H1 (cell line): ENCODE data around the gene OPN3. TPM values are rescaled to one million over a fixed set of nuclear protein-coding genes. Genes with fewer than 3 reads are reported as not detected.
A peak's percentile ranks its signal among the peaks of the same experiment; 100 is the strongest.

Experiments
- CTCF ChIA-PET: fragments of 300-600 bp; sonication (Branson Sonifier 250); formaldehyde crosslinking; loops from one replicate; lab custom pipeline; 2021; ENCODE audit not compliant: partially characterized antibody; lab: Charles Lee
- POLR2A ChIA-PET: fragments of 300-600 bp; sonication (Branson Sonifier 250); formaldehyde crosslinking; loops from one replicate; lab custom pipeline; 2021; ENCODE audit warnings: inconsistent platforms; ENCODE audit not compliant: partially characterized antibody; lab: Charles Lee
- DNase-seq, 2 experiments: peaks; one replicate each; pipeline versions ENCODE4 v3.0.0 to v3.0.0-alpha.2; 2010 to 2022; ENCODE audit warnings: low spot score in 2 of 2, low read depth in 1 of 2, mixed read lengths in 1 of 2
- FAIRE-seq: peaks from 2 replicates; lab custom pipeline; 2011; peaks lifted over from hg19 to GRCh38; lab: Jason Lieb, UNC
- H2AFZ ChIP-seq: 2 replicates; pipeline ENCODE4 v1.8.1; 2012; ENCODE audit warnings: low read length, inconsistent platforms
- H2AK5ac ChIP-seq: 2 replicates; pipeline ENCODE4 v1.6.1; 2013; ENCODE audit warnings: low read depth, low read length
- H2BK120ac ChIP-seq: replicated peaks from 2 replicates; pipeline ENCODE3; 2013; ENCODE audit warnings: low read depth, low read length, inconsistent platforms
- H2BK12ac ChIP-seq: 2 replicates; pipeline ENCODE4 v1.6.1; 2013; ENCODE audit warnings: low read depth, low read length
- H2BK15ac ChIP-seq: 2 replicates; pipeline ENCODE4 v1.6.1; 2013; ENCODE audit warnings: low read length
- H2BK20ac ChIP-seq: 2 replicates; pipeline ENCODE4 v1.6.1; 2013; ENCODE audit warnings: low read length
- H2BK5ac ChIP-seq: 2 replicates; pipeline ENCODE4 v1.6.1; 2013; ENCODE audit warnings: low read depth, low read length
- H3K14ac ChIP-seq: 2 replicates; pipeline ENCODE4 v1.6.1; 2013; ENCODE audit warnings: inconsistent platforms; ENCODE audit not compliant: insufficient read length
- H3K18ac ChIP-seq: 2 replicates; pipeline ENCODE4 v1.6.1; 2013; ENCODE audit warnings: low read length; ENCODE audit errors: extremely low read depth
- H3K23ac ChIP-seq: 2 replicates; pipeline ENCODE4 v1.6.1; 2013; ENCODE audit warnings: inconsistent platforms; ENCODE audit not compliant: insufficient read length
- H3K23me2 ChIP-seq: 2 replicates; pipeline ENCODE4 v1.6.1; 2013; ENCODE audit warnings: low read depth, low read length
- H3K27ac ChIP-seq: 2 replicates; pipeline ENCODE4 v1.6.1; 2011; ENCODE audit warnings: low read depth, low read length, inconsistent platforms
- H3K27me3 ChIP-seq, 4 experiments: replicated peaks in 1 of 4; 1 replicate in 1 of 4; 2 replicates in 3 of 4; pipeline versions ENCODE4 v1.6.1 to v1.8.1; 2011 to 2013; ENCODE audit warnings: low read length in 3 of 4, mild to moderate bottlenecking in 3 of 4, inconsistent platforms in 2 of 4, mixed read lengths in 2 of 4, moderate library complexity in 1 of 4; ENCODE audit not compliant: control insufficient read depth in 3 of 4, insufficient read depth in 3 of 4; ENCODE audit errors: extremely low read depth in 1 of 4
- H3K36me3 ChIP-seq, 4 experiments: 2 replicates each; pipeline versions ENCODE4 v1.6.1 to v1.8.1; 2011 to 2013; ENCODE audit warnings: mild to moderate bottlenecking in 4 of 4, low read length in 3 of 4, moderate library complexity in 2 of 4, control low read depth in 1 of 4, inconsistent platforms in 1 of 4; ENCODE audit not compliant: insufficient read depth in 4 of 4, control insufficient read depth in 2 of 4
- H3K4ac ChIP-seq: replicated peaks from 2 replicates; pipeline ENCODE3; 2013; ENCODE audit warnings: low read length, low read depth, mixed read lengths, inconsistent platforms; ENCODE audit not compliant: insufficient read length
- H3K4me1 ChIP-seq, 4 experiments: replicated peaks in 1 of 4; 1 replicate in 1 of 4; 2 replicates in 3 of 4; pipeline versions ENCODE4 v1.6.1 to v1.8.1; 2011 to 2013; ENCODE audit warnings: low read length in 3 of 4, inconsistent platforms in 2 of 4, mixed read lengths in 1 of 4; ENCODE audit not compliant: insufficient read depth in 4 of 4, control insufficient read depth in 3 of 4
- H3K4me2 ChIP-seq, 2 experiments: 2 replicates each; pipeline versions ENCODE4 v1.6.1 to v1.8.1; 2011 to 2013; ENCODE audit warnings: low read depth in 2 of 2, low read length in 2 of 2, control low read depth in 1 of 2, inconsistent platforms in 1 of 2, mild to moderate bottlenecking in 1 of 2; ENCODE audit not compliant: insufficient read depth in 1 of 2
- H3K4me3 ChIP-seq, 4 experiments: fragments of 200-600, 300-600 bp in 1 of 4; sonication (generic), shearing (Covaris generic), sonication (Bioruptor Twin) in 1 of 4; 2 replicates each; pipeline versions ENCODE4 v1.5.1 to v1.8.1; 2011 to 2016; ENCODE audit warnings: low read length in 4 of 4, low read depth in 3 of 4, control low read depth in 2 of 4, inconsistent platforms in 2 of 4, mild to moderate bottlenecking in 2 of 4, mixed read lengths in 1 of 4, moderate library complexity in 1 of 4; ENCODE audit not compliant: insufficient read depth in 2 of 4; ENCODE audit errors: extremely low read depth in 1 of 4
- H3K56ac ChIP-seq: replicated peaks from 2 replicates; pipeline ENCODE3; 2013; ENCODE audit warnings: low read depth, mild to moderate bottlenecking, mixed read lengths, low read length, inconsistent platforms; ENCODE audit not compliant: insufficient read length
- H3K79me1 ChIP-seq: 2 replicates; pipeline ENCODE4 v1.6.1; 2013; ENCODE audit warnings: low read depth, low read length, control low read depth
- H3K79me2 ChIP-seq, 2 experiments: 2 replicates each; pipeline versions ENCODE4 v1.6.1 to v1.8.1; 2012 to 2013; ENCODE audit warnings: low read length in 2 of 2, mild to moderate bottlenecking in 2 of 2, inconsistent platforms in 1 of 2; ENCODE audit not compliant: insufficient read depth in 2 of 2, control insufficient read depth in 1 of 2
- H3K9ac ChIP-seq, 4 experiments: replicated peaks in 1 of 4; 1 replicate in 1 of 4; 2 replicates in 3 of 4; pipeline versions ENCODE4 v1.6.1 to v1.8.1; 2011 to 2013; ENCODE audit warnings: low read depth in 3 of 4, low read length in 3 of 4, control low read depth in 2 of 4, mild to moderate bottlenecking in 2 of 4, moderate library complexity in 2 of 4, inconsistent platforms in 1 of 4; ENCODE audit errors: extremely low read depth in 1 of 4
- H3K9me3 ChIP-seq, 2 experiments: 2 replicates each; pipeline versions ENCODE4 v1.6.1 to v1.8.1; 2012 to 2013; ENCODE audit warnings: mild to moderate bottlenecking in 2 of 2, moderate library complexity in 2 of 2, control low read depth in 1 of 2, inconsistent platforms in 1 of 2, low read depth in 1 of 2, low read length in 1 of 2, mixed read lengths in 1 of 2; ENCODE audit not compliant: insufficient read depth in 2 of 2
- H4K20me1 ChIP-seq, 2 experiments: replicated peaks in 1 of 2; 2 replicates each; pipeline versions ENCODE3 to v1.8.1; 2011 to 2013; ENCODE audit warnings: inconsistent platforms in 2 of 2, low read length in 2 of 2, mild to moderate bottlenecking in 1 of 2; ENCODE audit not compliant: insufficient read depth in 2 of 2, control insufficient read depth in 1 of 2
- H4K5ac ChIP-seq: 2 replicates; pipeline ENCODE4 v1.6.1; 2013; ENCODE audit warnings: low read length, low read depth, mixed read lengths, inconsistent platforms; ENCODE audit not compliant: insufficient read length
- H4K8ac ChIP-seq: 2 replicates; pipeline ENCODE4 v1.8.0; 2013; ENCODE audit warnings: mild to moderate bottlenecking, moderate library complexity, low read length, inconsistent platforms; ENCODE audit not compliant: insufficient read depth; ENCODE audit errors: extremely low read depth
- H4K91ac ChIP-seq: replicated peaks from 2 replicates; pipeline ENCODE3; 2013; ENCODE audit warnings: low read length, mixed read lengths, inconsistent platforms; ENCODE audit not compliant: insufficient read length
- ATF3 ChIP-seq: IDR thresholded peaks from 2 replicates; pipeline ENCODE4 v1.6.1; 2011; ENCODE audit warnings: low read depth, mild to moderate bottlenecking, low read length; ENCODE audit not compliant: insufficient read depth
- BCL11A ChIP-seq, 2 experiments: IDR thresholded peaks; one replicate each; pipeline ENCODE4 v1.6.1; 2011; ENCODE audit warnings: low read depth in 2 of 2, low read length in 2 of 2, mild to moderate bottlenecking in 2 of 2
- CBX5 ChIP-seq: fragments of 300-800, 300-1000 bp; sonication (generic); IDR thresholded peaks from 2 replicates; pipeline ENCODE4 v1.7.1; 2016; ENCODE audit warnings: antibody characterized with exemption, low read length, low read depth
- CTBP2 ChIP-seq: IDR thresholded peaks from 2 replicates; pipeline ENCODE4 v1.7.0; 2011; ENCODE audit warnings: borderline replicate concordance, mild to moderate bottlenecking, moderate library complexity, mixed read lengths, low read length; ENCODE audit not compliant: insufficient read depth, insufficient read length
- JUND ChIP-seq: IDR thresholded peaks from 2 replicates; pipeline ENCODE4 v1.6.1; 2011; ENCODE audit warnings: mild to moderate bottlenecking, improper control_type of control experiment, low read length
- SP1 ChIP-seq: IDR thresholded peaks from 2 replicates; pipeline ENCODE4 v1.6.1; 2011; ENCODE audit warnings: low read depth, low read length
- SRF ChIP-seq: IDR thresholded peaks from 2 replicates; pipeline ENCODE4 v1.6.1; 2011; ENCODE audit warnings: mild to moderate bottlenecking, low read depth, low read length, moderate library complexity
- SUZ12 ChIP-seq: fragments of 200-600 bp; sonication (generic); IDR thresholded peaks from 2 replicates; pipeline ENCODE4 v1.6.1; 2012; ENCODE audit warnings: mild to moderate bottlenecking, inconsistent platforms, low read length, moderate library complexity, mixed read lengths
- TAF7 ChIP-seq: optimal IDR thresholded peaks from 2 replicates; pipeline ENCODE3; 2011; ENCODE audit warnings: low read depth, mild to moderate bottlenecking, inconsistent platforms, low read length, moderate library complexity, borderline replicate concordance
- YY1 ChIP-seq: IDR thresholded peaks from 2 replicates; pipeline ENCODE4 v1.6.1; 2011; ENCODE audit warnings: low read depth, mild to moderate bottlenecking, low read length
- ZNF274 ChIP-seq: IDR thresholded peaks from 2 replicates; pipeline ENCODE4 v1.7.0; 2012; ENCODE audit warnings: low read length, borderline replicate concordance; ENCODE audit errors: extremely low read depth
- WGBS, 2 experiments: shearing (Covaris generic) in 1 of 2; methylation state at CpG; one replicate each; pipeline versions ENCODE4 v1.1.6 to v1.1.7; 2013 to 2015; ENCODE audit warnings: low lambda C conversion rate in 2 of 2, mixed read lengths in 2 of 2, inconsistent platforms in 1 of 2, low coverage in 1 of 2, missing lambda C conversion rate in 1 of 2; ENCODE audit not compliant: insufficient replicate concordance in 2 of 2, insufficient coverage in 1 of 2, insufficient read length in 1 of 2; ENCODE audit errors: extremely low coverage in 1 of 2, missing lambda C conversion rate in 1 of 2; 5-methylcytosine and 5-hydroxymethylcytosine counted together
- polyA plus RNA-seq, 7 experiments: library from polyadenylated mRNA; depleted of rRNA in 3 of 7; stranded (reverse) in 5 of 7; unstranded in 2 of 7; fragments of >200 nt in 5 of 7; fragments of 200-250 nt in 2 of 7; gene quantifications; 1 replicate in 5 of 7; 2 replicates in 1 of 7; 4 replicates in 1 of 7; pipeline versions ENCODE4 v1.2.1 to v1.2.3, GENCODE V29; 2011 to 2013; ENCODE audit warnings: missing spikeins in 2 of 7, mixed read lengths in 2 of 7
- total RNA-seq: library from RNA; stranded (reverse); fragmentation: NEBNext Ultra II Directional; extraction: Animal tissue kit (Norgen Biotek cat#: 25700); gene quantifications from 2 replicates; pipeline ENCODE4 v1.2.1, GENCODE V29; 2021

Gene OPN3
- total and polyA plus RNA-seq, 2 of the 8 experiments (the other 6 are each of a cell fraction or from before 2014, with no cell fraction given): 8.8 to 19.4 TPM

DNA sequence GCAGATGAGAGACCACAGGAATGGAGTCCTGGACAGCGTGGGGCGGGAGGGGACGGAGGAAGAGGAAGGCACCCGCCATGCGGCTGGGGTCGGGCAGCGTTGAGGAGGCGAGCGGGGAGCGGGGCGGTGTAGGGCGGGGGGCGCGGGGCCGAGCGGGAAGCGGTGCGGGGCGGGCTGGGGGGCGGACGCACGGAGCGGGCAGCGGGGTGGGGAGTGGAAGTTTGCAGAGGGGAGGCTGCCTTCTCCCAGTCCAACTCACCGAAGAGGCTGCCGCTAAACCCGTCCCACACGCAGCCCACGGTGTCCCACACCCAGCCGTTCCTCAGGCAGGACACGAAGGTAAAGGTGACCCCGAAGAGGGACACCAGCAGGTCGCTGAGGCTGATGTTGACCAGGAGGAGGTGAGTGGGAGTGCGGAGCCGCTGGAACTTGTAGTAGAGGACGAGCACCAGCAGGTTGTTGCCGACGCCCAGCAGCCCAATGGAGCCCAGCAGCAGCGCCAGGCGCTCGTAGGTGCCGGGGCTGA is 483 bp downstream of the OPN3 start:
- Histone ChIP-seq H2BK5ac (peak overlapping the region; percentile 95), H3K27ac (peak overlapping the region; percentile 91), H2BK12ac (no peak overlapping the region), H2AK5ac (no peak overlapping the region), H4K5ac (peak overlapping the region; percentile 94), H2AFZ (peak overlapping the region; percentile 76; the same call in 1 of the 2 replicates), H3K4ac (peak overlapping the region; percentile 95), H3K18ac (peak overlapping the region; percentile 98), H2BK120ac (peak overlapping the region; percentile 71), H3K23me2 (peaks cover 4% of the 10 kb centered on the region; the same call in 1 of the 2 replicates), H2BK20ac (no peak overlapping the region), H3K56ac (peak overlapping the region; percentile 88), H3K14ac (peak overlapping the region; percentile 82), H4K91ac (peak overlapping the region; percentile 96), H3K27me3 (no peaks in the 10 kb centered on the region; a peak in 1 of 7 replicates), H3K79me2 (peaks cover 3 to 50% of the 10 kb centered on the region in 2 experiments; a peak in 3 of 4 replicates), H3K4me1 (peaks cover 0 to 7% (median 3%) of the 10 kb centered on the region in 4 experiments; a peak in 5 of 7 replicates), H4K20me1 (peaks cover 0 to 10% of the 10 kb centered on the region in 2 experiments), H3K9ac (peak overlapping the region; percentile 88 to 97 (median 94)), H4K8ac (peak overlapping the region; percentile 86), H2BK15ac (0 out of 2 replicates have a peak overlapping the region, but pooled peaks have one; percentile 29), H3K4me3 (peak overlapping the region; percentile 96 to 100 (median 98)), H3K79me1 (peaks cover 3% of the 10 kb centered on the region; the same call in 1 of the 2 replicates), H3K4me2 (peak overlapping the region; percentile 71 to 76), H3K23ac (no peak overlapping the region), H3K36me3 (peaks cover 0 to 16% (median 6%) of the 10 kb centered on the region in 4 experiments; a peak in 6 of 8 replicates), H3K9me3 (peaks cover 0 to 6% of the 10 kb centered on the region in 2 experiments; a peak in 1 of 4 replicates)
- ChIA-PET CTCF (interaction anchor here (1.2 to 2.0 kb wide), 2 partner anchors 12 to 29 kb away, joined by 3 to 6 read pairs; no protein-coding TSS in a partner anchor), POLR2A (interaction anchor here (0.6 to 1.1 kb wide), 3 partner anchors 17 to 758 kb away, joined by 3 read pairs; no protein-coding TSS in a partner anchor)
- FAIRE-seq (no peak), DNase-seq (peak in 1 of 2 experiments; percentile 69)
- WGBS, 2 experiments: 1% methylated on average over 14 of the region's 42 CpGs; no CpG with 5 or more reads in 1 of the 2 experiments
- no peak for TF ChIP-seq ZNF274
- TF ChIP-seq SUZ12: no peak
- TF ChIP-seq CTBP2: no peak
- TF ChIP-seq TAF7: no peak
- TF ChIP-seq YY1: 0 out of 2 replicates have a peak, but pooled peaks have one; percentile 10
- TF ChIP-seq SP1: no peak
- no peak for TF ChIP-seq BCL11A (IDR thresholded peaks at IDR 0.05; ENCODE audit: low read depth in 2 of 2, low read length in 2 of 2)
- TF ChIP-seq ATF3: no peak
- no peak for TF ChIP-seq SRF
- TF ChIP-seq JUND: no peak
- no peak for TF ChIP-seq CBX5
